Right lobe of liver (tissue), 6 donors: ENCODE results near the gene IFIT1B. TPM values are rescaled to one million over a fixed set of nuclear protein-coding genes. Genes with fewer than 3 reads are reported as not detected.
A peak's percentile ranks its signal among the peaks of the same experiment; 100 is the strongest.

Source experiments
- ATAC-seq, 4 donors: fragments of 200-7000 bp; cut with Tn5 transposase; one replicate each; pipeline ENCODE4 v1.9.1; 2020; ENCODE audit warnings: mild to moderate bottlenecking in 4 of 4, moderate library complexity in 4 of 4
- DNase-seq, 3 donors: peaks; one replicate each; pipeline ENCODE4 v3.0.0-alpha.2; 2020
- H3K27ac ChIP-seq, 3 donors: fragments of 200-600 bp; one replicate each; pipeline ENCODE4 v1.8.0; 2022
- H3K27me3 ChIP-seq, 2 donors: fragments of 200-600 bp; one replicate each; pipeline ENCODE4 v1.8.0; 2022
- H3K36me3 ChIP-seq, 4 donors: fragments of 200-600 bp; sonication (generic) in 1 of 4; one replicate each; pipeline versions ENCODE4 v1.5.1 to v1.8.0; 2017 to 2022; ENCODE audit warnings: control low read depth in 1 of 4
- H3K4me1 ChIP-seq, 4 donors: fragments of 200-600 bp; sonication (generic) in 1 of 4; one replicate each; pipeline versions ENCODE4 v1.5.1 to v1.8.0; 2017 to 2022; ENCODE audit warnings: control low read depth in 1 of 4
- H3K4me3 ChIP-seq, 3 donors: fragments of 200-600 bp; one replicate each; pipeline ENCODE4 v1.8.0; 2022
- H3K9me3 ChIP-seq, 4 donors: fragments of 200-600 bp; sonication (generic) in 1 of 4; one replicate each; pipeline versions ENCODE4 v1.5.1 to v1.8.0; 2017 to 2022; ENCODE audit warnings: control low read depth in 1 of 4
- POLR2A ChIP-seq: fragments of 450-650 bp; IDR thresholded peaks from one replicate; pipeline ENCODE4 v1.6.1; 2017; ENCODE audit warnings: antibody characterized with exemption, mild to moderate bottlenecking
- WGBS: methylation state at CpG from one replicate; pipeline ENCODE4 v1.1.6; 2018; ENCODE audit warnings: low coverage, low lambda C conversion rate; ENCODE audit not compliant: insufficient coverage; ENCODE audit errors: missing lambda C conversion rate; 5-methylcytosine and 5-hydroxymethylcytosine counted together
- intact Hi-C, 2 donors: fragments of 100-400 bp; cut with DNase I; formaldehyde crosslinking; loops; one replicate each; pipeline versions ENCODE4 v1.11.2 to v1.14.1; 2022
- total RNA-seq, 6 experiments: library from RNA; depleted of rRNA in 2 of 6; stranded (reverse); fragments of >200 nt in 2 of 6; fragmentation: NEBNext Ultra II Directional in 3 of 6; extraction: Animal tissue kit (Norgen Biotek cat#: 25700) in 3 of 6; gene quantifications; one replicate each; pipeline versions ENCODE4 v1.1.0 to v1.2.4, GENCODE V29; 2016 to 2023
- TF ChIP-seq, protein P1 (sequence below), 4 donors: fragments of 200-600 bp in 3 of 4; fragments of 450-650 bp in 1 of 4; IDR thresholded peaks; one replicate each; pipeline versions ENCODE4 v1.5.1 to v1.8.0; 2016 to 2022; ENCODE audit warnings: antibody characterized with exemption in 4 of 4, mild to moderate bottlenecking in 2 of 4
- donor health status: DM: no; HTN: yes; CAD: no.
- donor health status: DM: no; HTN: no; CAD: no.
- donor health status: DM: no; HTN: no; CAD: no.
- donor health status: DM: no; HTN: yes; CAD: no.
- donor health status: DM: no; HTN: yes; CAD: no.

The IFIT1B gene
- total RNA-seq, 6 experiments from 2014 or later: 1.2 TPM; not detected in 5

DNA sequence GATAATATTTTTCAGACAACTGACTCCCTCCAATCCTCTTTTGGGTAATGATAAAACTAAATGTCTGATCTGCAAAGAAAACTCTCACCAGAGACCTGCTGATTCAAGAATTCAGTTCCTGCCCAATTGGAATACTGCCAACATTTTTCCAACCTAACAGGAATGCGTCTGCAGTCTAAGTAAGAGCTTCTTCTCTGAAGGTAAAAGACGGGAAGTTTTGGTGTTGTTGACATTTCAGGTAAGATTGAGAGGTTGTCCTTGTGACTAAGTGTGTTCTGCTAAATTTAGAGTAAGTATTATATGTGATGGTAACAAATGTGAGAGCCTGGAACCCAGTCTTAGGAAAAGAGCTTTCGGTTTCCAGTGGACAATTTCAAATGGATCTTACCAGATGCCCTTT, 54.1 kb downstream of the IFIT1B start:
- no peaks in the 10 kb centered on the region for H3K4me1 ChIP-seq
- H3K4me3 ChIP-seq: no peak overlapping the region
- H3K27me3 ChIP-seq: no peaks in the 10 kb centered on the region
- 42% methylated on average over 3 of the region's 3 CpGs for WGBS
- no peaks in the 10 kb centered on the region for H3K9me3 ChIP-seq
- no peak for TF ChIP-seq POLR2A
- TF ChIP-seq, protein P1, sequence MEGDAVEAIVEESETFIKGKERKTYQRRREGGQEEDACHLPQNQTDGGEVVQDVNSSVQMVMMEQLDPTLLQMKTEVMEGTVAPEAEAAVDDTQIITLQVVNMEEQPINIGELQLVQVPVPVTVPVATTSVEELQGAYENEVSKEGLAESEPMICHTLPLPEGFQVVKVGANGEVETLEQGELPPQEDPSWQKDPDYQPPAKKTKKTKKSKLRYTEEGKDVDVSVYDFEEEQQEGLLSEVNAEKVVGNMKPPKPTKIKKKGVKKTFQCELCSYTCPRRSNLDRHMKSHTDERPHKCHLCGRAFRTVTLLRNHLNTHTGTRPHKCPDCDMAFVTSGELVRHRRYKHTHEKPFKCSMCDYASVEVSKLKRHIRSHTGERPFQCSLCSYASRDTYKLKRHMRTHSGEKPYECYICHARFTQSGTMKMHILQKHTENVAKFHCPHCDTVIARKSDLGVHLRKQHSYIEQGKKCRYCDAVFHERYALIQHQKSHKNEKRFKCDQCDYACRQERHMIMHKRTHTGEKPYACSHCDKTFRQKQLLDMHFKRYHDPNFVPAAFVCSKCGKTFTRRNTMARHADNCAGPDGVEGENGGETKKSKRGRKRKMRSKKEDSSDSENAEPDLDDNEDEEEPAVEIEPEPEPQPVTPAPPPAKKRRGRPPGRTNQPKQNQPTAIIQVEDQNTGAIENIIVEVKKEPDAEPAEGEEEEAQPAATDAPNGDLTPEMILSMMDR (IDR thresholded peaks at IDR 0.05): no peak
- peak in 3 of 4 donors; percentile 40 to 47 (median 45) for ATAC-seq
- intact Hi-C loops: no loop called here
- no peaks in the 10 kb centered on the region for H3K36me3 ChIP-seq
- DNase-seq: no peak
- no peak overlapping the region for H3K27ac ChIP-seq

Other genes starting within 250 kb of the IFIT1B start
- gene CH25H, start 170.7 kb upstream of the IFIT1B start, total RNA-seq: 1 to 10 TPM in 1 of 6 experiments, under 1 TPM in 3, not detected in 2; 0.31 to 1.2 (median 0.60) TPM
- gene LIPA, start 126.3 kb upstream of the IFIT1B start, total RNA-seq: 100 to 1,000 TPM in 1 of 6 experiments, 10 to 100 TPM in 5; 52.4 to 179 (median 58.4) TPM
- 10 to 100 TPM in 3 of 6 experiments, 1 to 10 TPM in 3; 4.7 to 12.4 (median 9.8) TPM for gene IFIT2, start 76.0 kb upstream of the IFIT1B start, total RNA-seq
- gene IFIT3, start 50.1 kb upstream of the IFIT1B start, total RNA-seq: 10 to 100 TPM in 4 of 6 experiments, 1 to 10 TPM in 2; 7.5 to 17.9 (median 11.5) TPM
- gene IFIT1, start 14.6 kb downstream of the IFIT1B start, total RNA-seq: 10 to 100 TPM in 3 of 6 experiments, 1 to 10 TPM in 3; 3.6 to 12.9 (median 10.0) TPM
- gene IFIT5, start 36.5 kb downstream of the IFIT1B start, total RNA-seq: 10 to 100 TPM in 2 of 6 experiments, 1 to 10 TPM in 4; 4.4 to 11.2 (median 8.3) TPM
- 1 to 10 TPM in 2 of 6 experiments, under 1 TPM in 4; 0.20 to 6.1 (median 0.80) TPM for gene SLC16A12, start 157.5 kb downstream of the IFIT1B start, total RNA-seq